GM21423 (cell line): ENCODE results near the gene CHIC1.
"Not testable (repeated sequence)": the region's sequence is repeated elsewhere in the genome, so short reads cannot be mapped to it uniquely, and the experiment has no call there.

ENCODE experiments used
- ATAC-seq: cut with Tn5 transposase; IDR thresholded peaks from one replicate; pipeline ENCODE4 v1.9.1; 2021; ENCODE audit warnings: mild to moderate bottlenecking, moderate library complexity; ENCODE audit not compliant: unreplicated experiment

The CHIC1 gene

DNA sequence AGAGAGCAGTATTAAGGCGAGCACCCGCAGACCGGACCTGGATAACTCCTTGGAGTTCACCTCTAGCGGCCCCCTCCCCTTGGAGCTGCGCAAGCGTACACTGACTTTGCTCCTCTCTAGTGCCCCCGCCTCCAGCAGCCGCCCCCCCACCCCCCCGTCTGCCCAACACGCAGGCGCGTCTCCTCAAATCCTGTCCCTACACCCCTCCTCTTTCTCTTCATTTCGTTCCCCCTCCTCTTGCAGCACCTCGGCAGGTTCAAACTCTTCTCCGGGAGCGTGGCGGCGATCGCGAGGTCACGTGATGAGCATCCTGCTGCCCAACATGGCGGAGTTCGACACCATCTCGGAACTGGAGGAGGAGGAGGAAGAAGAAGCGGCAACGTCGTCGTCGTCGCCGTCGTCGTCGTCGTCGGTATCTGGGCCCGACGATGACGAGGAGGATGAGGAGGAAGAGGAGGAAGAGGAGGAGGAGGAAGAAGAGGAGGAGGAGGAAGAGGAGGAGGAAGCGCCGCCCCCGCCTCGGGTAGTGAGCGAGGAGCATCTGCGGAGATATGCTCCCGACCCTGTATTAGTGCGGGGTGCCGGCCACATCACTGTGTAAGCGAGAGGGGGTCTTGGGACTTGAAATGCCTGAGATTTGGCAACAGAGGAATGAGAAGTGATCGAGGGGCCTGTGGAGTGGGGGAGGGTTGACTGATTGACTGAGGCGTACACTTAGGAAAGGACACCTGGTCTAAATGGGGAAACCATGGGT, at the start of gene CHIC1:
TSS of gene CHIC1 (plus strand) at position 214 of the 754 bp plus-strand sequence. CDS start at position 302, 88 bp downstream.
- ATAC-seq = peak; percentile 70

DNA sequence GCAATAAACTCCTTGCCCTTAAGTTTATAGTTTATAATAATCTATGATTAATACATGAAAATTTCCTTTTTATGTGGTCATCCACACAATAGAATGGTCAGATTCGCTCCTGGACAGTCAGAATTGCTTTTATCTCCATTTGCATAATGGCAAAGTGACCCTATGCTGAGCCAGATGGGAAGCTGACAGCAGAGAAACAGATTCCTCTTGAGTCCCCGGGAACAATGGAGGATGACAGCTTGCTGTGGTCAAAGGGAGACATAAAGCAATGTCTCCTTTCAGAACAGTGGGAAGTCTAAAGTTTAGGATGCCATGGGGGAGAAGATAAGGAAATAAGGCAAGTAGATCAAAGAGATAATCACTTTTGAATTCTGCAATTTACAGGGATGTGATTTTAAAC, 40.2 kb upstream of the CHIC1 start:
- ATAC-seq = not testable (repeated sequence)

GRCh38 chrX:73524906-73525305, 38.1 kb upstream of the CHIC1 start:
- no peak for ATAC-seq

GRCh38 chrX:73525928-73526690, 36.9 kb upstream of the CHIC1 start:
- ATAC-seq = no peak

DNA sequence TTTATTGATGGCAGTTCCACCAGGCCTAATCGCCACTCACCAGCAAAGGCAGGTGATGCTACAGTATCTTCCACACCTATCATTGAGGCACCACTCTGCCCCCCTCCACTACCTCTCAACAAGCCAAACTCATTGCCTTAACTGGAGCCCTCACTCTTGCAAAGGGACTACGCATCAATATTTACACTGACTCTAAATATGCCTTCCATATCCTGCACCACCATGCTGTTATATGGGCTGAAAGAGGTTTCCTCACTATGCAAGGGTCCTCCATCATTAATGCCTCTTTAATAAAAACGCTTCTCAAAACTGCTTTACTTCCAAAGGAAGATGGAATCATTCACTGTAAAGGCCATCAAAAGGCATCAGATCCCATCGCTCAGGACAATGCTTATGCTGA, 31.3 kb upstream of the CHIC1 start:
- not testable (repeated sequence) for ATAC-seq

DNA sequence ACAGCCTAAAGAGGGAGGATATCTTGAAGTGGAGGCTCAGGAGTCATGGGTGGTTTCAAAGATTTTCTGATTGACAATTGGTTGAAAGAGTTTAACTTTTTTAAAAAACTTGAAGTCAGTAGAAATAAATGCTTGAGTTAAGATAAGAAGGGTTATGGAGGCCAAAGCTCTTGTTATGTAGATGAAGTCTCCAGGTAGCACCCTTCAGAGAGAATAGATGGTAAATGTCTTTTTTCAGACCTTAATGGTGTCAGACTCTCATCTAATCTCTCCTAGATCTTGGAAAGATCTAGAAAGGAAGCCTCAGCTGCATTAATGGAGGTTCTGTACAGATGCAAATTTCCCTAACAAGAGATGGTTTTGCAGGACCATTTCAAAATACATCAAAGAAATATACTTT, 6.8 kb upstream of the CHIC1 start:
- no peak for ATAC-seq

- ATAC-seq = no peak
Observed at GRCh38 chrX:73561801-73562200, 1.2 kb upstream of the CHIC1 start.

DNA sequence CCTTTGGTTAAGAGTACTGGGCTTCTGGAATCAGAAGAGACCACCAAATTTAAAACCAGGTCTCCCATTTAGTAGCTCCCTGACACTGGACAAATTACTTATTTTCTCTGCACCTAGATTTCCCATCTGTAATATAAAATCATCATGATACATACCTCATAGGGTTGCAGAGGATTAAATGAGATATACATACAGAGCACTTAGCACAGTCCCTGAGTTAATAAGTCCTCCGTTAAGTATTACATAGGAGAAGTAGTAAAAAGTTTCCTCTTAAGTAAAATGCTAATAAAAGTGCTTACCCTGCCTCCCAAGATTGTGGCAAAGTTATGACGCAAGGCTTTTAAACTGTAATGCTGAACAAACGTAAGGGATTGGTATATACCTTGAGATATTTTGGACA, 539 bp upstream of the CHIC1 start:
- ATAC-seq = no peak

DNA sequence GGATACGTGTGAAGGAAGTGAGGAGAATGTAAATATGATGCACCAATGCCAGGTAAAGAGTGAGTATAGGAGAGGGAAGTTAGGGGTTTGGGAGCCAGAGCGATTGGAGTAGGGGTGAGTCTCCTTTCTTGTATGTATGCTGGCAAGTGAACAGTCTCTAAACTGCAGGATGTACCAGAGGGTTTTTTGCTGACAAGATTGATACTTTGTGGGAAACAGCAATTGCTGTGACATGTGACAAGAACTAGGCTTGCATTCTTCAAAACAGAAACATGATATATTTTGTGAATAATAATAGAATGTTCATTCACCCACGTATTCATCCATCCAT, 706 bp downstream of the CHIC1 start:
- peak; percentile 37 for ATAC-seq

GRCh38 chrX:73577361-73577760, 14.4 kb downstream of the CHIC1 start:
- no peak for ATAC-seq

GRCh38 chrX:73581002-73581628, 18.1 kb downstream of the CHIC1 start:
- peak; percentile 80 for ATAC-seq

GRCh38 chrX:73597758-73598157, 34.8 kb downstream of the CHIC1 start:
- ATAC-seq = not testable (repeated sequence)

DNA sequence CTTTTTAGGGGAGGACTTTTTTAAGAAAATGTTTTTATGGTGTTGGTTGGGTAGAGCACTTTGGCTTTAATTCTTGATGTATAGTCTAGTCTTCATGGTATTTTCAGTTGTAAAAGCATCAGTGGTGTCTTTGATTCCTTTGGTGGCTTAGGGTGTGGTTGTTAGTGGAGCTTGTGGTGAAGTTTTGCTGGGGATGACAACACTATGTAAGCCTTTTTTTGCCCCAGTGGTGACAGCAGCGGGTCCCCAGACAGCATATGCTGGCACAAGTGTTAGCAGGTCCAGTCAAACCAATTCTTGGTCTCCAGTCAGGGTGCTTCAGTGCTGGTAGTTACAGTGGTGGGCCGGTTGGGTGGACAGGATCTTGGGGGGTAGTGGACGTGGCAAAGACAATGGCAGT, 52.0 kb downstream of the CHIC1 start:
- ATAC-seq = no peak

DNA sequence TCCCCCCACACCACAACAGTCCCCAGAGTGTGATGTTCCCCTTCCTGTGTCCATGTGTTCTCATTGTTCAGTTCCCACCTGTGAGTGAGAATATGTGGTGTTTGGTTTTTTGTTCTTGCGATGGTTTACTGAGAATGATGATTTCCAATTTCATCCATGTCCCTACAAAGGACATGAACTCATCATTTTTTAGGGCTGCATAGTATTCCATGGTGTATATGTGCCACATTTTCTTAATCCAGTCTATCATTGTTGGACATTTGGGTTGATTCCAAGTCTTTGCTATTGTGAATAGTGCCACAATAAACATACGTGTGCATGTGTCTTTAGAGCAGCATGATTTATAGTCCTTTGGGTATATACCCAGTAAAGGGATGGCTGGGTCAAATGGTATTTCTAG, 78.7 kb downstream of the CHIC1 start:
- not testable (repeated sequence) for ATAC-seq

DNA sequence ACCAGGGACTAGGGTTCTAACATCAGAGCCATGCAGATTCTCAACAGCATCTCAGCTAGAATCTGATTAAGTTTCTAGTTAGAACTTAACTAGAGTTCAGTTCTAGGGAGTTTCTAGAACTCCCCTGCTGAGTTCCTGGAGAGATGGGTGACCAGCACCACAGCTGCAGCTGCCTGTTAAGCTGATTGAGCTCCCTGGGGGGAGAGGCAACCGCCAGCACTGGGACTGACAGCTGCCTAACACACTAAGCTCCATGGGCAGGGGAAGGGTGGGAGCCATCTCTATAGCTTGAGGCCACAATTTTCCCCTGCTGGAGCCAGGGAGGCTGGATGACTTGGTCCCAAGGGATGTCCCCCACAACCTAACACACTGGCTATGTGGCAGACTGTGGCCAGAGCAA, 84.2 kb downstream of the CHIC1 start:
- peak; percentile 44 for ATAC-seq

GRCh38 chrX:73647632-73648322, 84.8 kb downstream of the CHIC1 start:
- peak; percentile 53 for ATAC-seq

DNA sequence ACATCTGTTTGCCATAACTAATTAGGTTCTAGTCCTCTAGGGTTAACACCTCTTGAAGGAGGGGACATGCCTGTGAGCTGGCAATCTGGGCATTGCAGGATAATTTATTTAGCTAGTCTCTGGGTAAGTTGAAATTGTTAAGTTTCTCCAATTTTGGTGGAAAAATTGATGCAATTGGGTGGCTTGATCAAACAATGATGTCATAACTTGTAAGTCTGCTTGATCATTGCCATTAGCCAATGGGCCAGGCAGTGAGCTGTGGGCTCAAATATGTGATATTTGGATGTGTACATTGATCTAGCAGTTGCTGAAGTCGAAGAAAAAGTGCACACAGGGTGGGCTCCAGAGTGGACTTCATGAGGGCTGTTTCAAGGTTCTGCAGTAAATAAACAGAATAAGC, 98.3 kb downstream of the CHIC1 start:
- ATAC-seq = not testable (repeated sequence)

DNA sequence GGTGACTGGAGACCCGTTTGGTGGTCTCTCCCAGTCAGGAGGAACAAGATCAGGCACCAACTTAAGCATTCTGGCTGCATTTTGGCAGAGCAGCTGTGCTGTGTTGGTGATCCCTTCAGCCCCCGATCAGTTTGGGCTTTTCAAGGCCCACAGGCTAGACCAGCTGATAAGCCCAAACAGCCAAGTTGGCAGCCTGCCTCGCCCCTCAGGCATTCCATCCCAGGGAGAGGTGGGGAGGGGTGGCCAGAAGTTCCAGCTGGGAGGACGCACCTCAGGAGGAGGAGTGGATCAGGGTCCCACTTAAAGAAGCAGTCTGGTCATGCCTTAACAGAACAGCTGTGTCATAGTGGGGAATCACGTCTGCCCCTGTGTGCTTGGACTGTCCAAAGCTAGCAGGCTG, 105.8 kb downstream of the CHIC1 start:
- no peak for ATAC-seq

DNA sequence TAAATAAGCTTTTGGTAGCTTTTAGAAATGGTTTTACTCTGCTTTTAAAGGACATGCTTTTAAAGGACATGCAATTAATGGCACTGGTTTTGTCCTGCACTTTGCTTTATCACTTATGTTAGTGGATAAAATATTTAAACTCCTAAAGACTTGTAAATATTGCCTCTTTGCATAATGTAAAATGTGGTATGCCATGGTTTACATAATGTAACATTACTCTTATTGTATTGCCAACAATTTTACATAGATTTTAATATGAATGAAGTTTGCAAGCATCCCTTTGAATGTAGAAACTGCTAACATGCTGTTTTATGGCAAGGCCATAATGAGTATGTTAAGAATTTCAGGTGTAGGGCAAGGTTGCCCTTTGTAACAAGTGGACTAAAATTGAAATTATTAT, 118.4 kb downstream of the CHIC1 start:
- no peak for ATAC-seq

DNA sequence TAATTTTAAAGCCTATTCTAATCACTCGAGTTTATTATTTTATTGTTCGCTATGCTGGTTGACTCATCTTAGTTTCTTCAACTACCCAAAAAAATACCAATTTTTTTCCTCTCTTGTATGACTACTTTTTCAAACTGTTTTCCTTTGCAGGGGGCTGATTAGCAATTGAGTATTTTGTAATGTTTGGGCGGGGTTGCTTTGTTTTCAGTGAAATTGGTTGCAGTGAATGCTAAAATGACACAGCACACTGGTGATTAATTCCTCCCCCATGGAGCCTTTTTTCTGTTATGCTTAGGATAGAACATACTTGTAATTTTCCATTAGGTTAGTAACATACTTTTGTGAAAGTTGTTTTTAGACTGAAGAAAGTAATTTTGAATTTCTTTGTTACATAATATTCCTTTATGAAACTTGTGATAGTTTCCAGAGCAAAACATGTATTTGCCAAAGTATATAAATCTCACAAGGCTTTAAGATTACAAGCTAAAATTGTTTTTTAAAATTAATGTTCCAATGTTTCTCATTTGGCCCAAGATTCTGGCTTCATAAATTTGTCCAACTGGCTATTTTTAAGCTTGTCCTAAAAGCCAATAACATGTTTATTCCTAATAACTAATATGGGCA, 120.4 kb downstream of the CHIC1 start:
- ATAC-seq = no peak

DNA sequence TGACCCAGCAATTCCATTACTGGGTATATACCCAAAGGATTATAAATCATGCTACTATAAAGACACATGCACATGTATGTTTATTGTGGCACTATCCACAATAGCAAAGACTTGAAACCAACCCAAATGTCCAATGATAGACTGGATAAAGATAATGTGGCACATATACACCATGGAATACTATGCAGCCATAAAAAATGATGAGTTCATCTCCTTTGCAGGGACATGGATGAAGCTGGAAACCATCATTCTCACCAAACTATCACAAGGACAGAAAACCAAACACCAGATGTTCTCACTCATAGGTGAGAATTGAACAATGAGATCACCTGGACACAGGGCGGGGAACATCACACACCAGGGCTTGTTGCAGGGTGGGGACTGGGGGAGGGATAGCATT, 144.0 kb downstream of the CHIC1 start:
- not testable (repeated sequence) for ATAC-seq
